NCI-H2227 treated with DMSO at 0.1 percent for 48 hours (cell line): ENCODE measurements around the gene TDRD9.

Experiments used
- DNase-seq: peaks from one replicate; lab custom pipeline; 2025; lab: John Stamatoyannopoulos, UW

Gene TDRD9

DNA sequence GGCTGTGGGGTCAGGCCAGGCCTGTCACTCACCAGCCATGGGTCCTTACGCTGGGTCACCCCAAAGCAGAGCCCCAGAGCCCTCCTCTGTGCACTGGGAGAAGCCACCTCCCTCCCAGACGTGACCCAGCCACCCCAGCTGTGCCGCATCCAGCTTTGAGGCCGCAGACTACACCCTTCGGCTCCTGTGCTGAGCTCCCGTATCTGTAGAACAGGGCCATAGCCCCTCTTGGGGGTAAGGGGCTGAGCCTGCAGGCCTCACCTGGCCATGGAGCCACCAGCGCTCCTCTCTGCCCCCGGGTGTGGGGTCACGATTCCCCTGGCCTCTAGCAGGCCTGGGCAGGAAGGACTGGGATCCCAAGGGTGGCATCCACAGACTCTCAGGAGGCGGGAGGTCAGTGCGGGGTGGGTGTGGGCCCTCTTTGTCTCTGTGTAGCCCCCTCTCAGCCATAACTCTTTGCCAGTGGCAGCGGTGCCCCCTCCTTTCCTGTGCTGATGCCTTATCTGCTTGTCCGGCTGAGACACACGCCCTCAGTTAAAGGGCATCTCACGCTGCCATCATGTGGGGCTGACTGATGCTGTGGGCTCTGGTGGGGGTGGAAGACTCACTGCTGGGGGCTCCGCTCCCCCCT lies 173.5 kb downstream of the TDRD9 start:
- DNase-seq: no peak
